ENCODE results near the gene OGDHL.

GRCh38 chr10:49738616-49739360 lies 23.3 kb downstream of the OGDHL start:
- TF ChIP-seq EP300 (IDR thresholded peaks at IDR 0.05) (no peak), CTCF (IDR thresholded peaks at IDR 0.05) (no peak), POLR2AphosphoS5 (IDR thresholded peaks at IDR 0.05) (no peak)

Measured in sigmoid colon (tissue), 4 donors.